Neuronal stem cell (in vitro differentiated cells): ENCODE results near the gene CLDN24.

Experiments used
- DNase-seq: peaks from one replicate; pipeline ENCODE4 v3.0.0-alpha.2; 2013; ENCODE audit warnings: low spot score
- H2AFZ ChIP-seq: one replicate; pipeline ENCODE4 v1.6.1; 2013; ENCODE audit warnings: mild to moderate bottlenecking, low read length, inconsistent platforms
- H2AK5ac ChIP-seq: 2 replicates; pipeline ENCODE4 v1.6.1; 2013; ENCODE audit warnings: low read depth, mild to moderate bottlenecking, inconsistent platforms, low read length, moderate library complexity, mixed read lengths
- H2BK120ac ChIP-seq: 2 replicates; pipeline ENCODE4 v1.6.1; 2013; ENCODE audit warnings: low read depth, mild to moderate bottlenecking, inconsistent platforms, low read length, moderate library complexity, mixed read lengths
- H2BK12ac ChIP-seq: one replicate; pipeline ENCODE4 v1.6.1; 2013; ENCODE audit warnings: low read length, inconsistent platforms
- H2BK15ac ChIP-seq: 2 replicates; pipeline ENCODE4 v1.6.1; 2013; ENCODE audit warnings: mild to moderate bottlenecking, low read length, inconsistent platforms, mixed read lengths
- H2BK5ac ChIP-seq: one replicate; pipeline ENCODE4 v1.6.1; 2013; ENCODE audit warnings: inconsistent platforms, mild to moderate bottlenecking, low read length, moderate library complexity
- H3K14ac ChIP-seq: one replicate; pipeline ENCODE4 v1.6.1; 2013; ENCODE audit warnings: low read length, inconsistent platforms
- H3K18ac ChIP-seq: 2 replicates; pipeline ENCODE4 v1.6.1; 2013; ENCODE audit warnings: low read length, inconsistent platforms
- H3K23ac ChIP-seq: 2 replicates; pipeline ENCODE4 v1.6.1; 2013; ENCODE audit warnings: low read depth, mild to moderate bottlenecking, mixed read lengths, low read length, inconsistent platforms; ENCODE audit not compliant: poor library complexity
- H3K27ac ChIP-seq: replicated peaks from 3 replicates; pipeline ENCODE4 v1.5.1; 2013; ENCODE audit warnings: low read length, inconsistent platforms
- H3K27me3 ChIP-seq, 3 experiments: 2 replicates each; pipeline ENCODE4 v1.6.1; 2013; ENCODE audit warnings: low read length in 3 of 3, mild to moderate bottlenecking in 2 of 3, inconsistent platforms in 1 of 3, low read depth in 1 of 3, mixed read lengths in 1 of 3, moderate library complexity in 1 of 3; ENCODE audit not compliant: control insufficient read depth in 3 of 3, insufficient read depth in 3 of 3
- H3K36me3 ChIP-seq, 2 donors: replicated peaks in 1 of 2; 2 replicates each; pipeline ENCODE4 v1.6.1; 2013; ENCODE audit warnings: low read length in 2 of 2; ENCODE audit not compliant: control insufficient read depth in 2 of 2, insufficient read depth in 2 of 2
- H3K4ac ChIP-seq: 2 replicates; pipeline ENCODE4 v1.6.1; 2013; ENCODE audit warnings: inconsistent platforms, mild to moderate bottlenecking, low read length, moderate library complexity
- H3K4me1 ChIP-seq, 2 donors: 1 replicate in 1 of 2; 2 replicates in 1 of 2; pipeline ENCODE4 v1.6.1; 2013; ENCODE audit warnings: low read length in 2 of 2, low read depth in 1 of 2; ENCODE audit not compliant: control insufficient read depth in 2 of 2, insufficient read depth in 1 of 2
- H3K4me2 ChIP-seq: one replicate; pipeline ENCODE4 v1.6.1; 2013; ENCODE audit warnings: mild to moderate bottlenecking, low read length, inconsistent platforms; ENCODE audit not compliant: insufficient read depth, poor library complexity, severe bottlenecking
- H3K4me3 ChIP-seq, 2 donors: 2 replicates each; pipeline ENCODE4 v1.5.1; 2013; ENCODE audit warnings: low read length in 2 of 2, mild to moderate bottlenecking in 2 of 2, inconsistent platforms in 1 of 2, moderate library complexity in 1 of 2
- H3K79me1 ChIP-seq: one replicate; pipeline ENCODE4 v1.6.1; 2013; ENCODE audit warnings: low read depth, mild to moderate bottlenecking, inconsistent platforms, low read length, moderate library complexity
- H3K9ac ChIP-seq: one replicate; pipeline ENCODE4 v1.6.1; 2013; ENCODE audit warnings: mild to moderate bottlenecking, low read depth, low read length, inconsistent platforms; ENCODE audit not compliant: poor library complexity
- H3K9me3 ChIP-seq, 2 donors: replicated peaks in 1 of 2; 2 replicates each; pipeline versions ENCODE3 to v1.6.1; 2013; ENCODE audit warnings: low read length in 2 of 2, mild to moderate bottlenecking in 2 of 2, inconsistent platforms in 1 of 2, low read depth in 1 of 2, mixed read lengths in 1 of 2, moderate library complexity in 1 of 2; ENCODE audit not compliant: control insufficient read depth in 2 of 2, insufficient read depth in 1 of 2
- H4K8ac ChIP-seq: one replicate; pipeline ENCODE4 v1.6.1; 2013; ENCODE audit warnings: low read depth, mild to moderate bottlenecking, inconsistent platforms, low read length, moderate library complexity
- H4K91ac ChIP-seq: one replicate; pipeline ENCODE4 v1.6.1; 2013; ENCODE audit warnings: low read length, low read depth, mild to moderate bottlenecking, inconsistent platforms; ENCODE audit not compliant: poor library complexity
- WGBS, 2 donors: extraction: QIAGEN DNeasy Blood & Tissue Kit; methylation state at CpG; one replicate each; pipeline ENCODE4 v1.1.7; 2013; ENCODE audit warnings: missing lambda C conversion rate in 2 of 2, mixed read lengths in 1 of 2; ENCODE audit not compliant: insufficient read length in 2 of 2, insufficient replicate concordance in 1 of 2; ENCODE audit errors: extremely low coverage in 2 of 2; 5-methylcytosine and 5-hydroxymethylcytosine counted together

The CLDN24 gene

DNA sequence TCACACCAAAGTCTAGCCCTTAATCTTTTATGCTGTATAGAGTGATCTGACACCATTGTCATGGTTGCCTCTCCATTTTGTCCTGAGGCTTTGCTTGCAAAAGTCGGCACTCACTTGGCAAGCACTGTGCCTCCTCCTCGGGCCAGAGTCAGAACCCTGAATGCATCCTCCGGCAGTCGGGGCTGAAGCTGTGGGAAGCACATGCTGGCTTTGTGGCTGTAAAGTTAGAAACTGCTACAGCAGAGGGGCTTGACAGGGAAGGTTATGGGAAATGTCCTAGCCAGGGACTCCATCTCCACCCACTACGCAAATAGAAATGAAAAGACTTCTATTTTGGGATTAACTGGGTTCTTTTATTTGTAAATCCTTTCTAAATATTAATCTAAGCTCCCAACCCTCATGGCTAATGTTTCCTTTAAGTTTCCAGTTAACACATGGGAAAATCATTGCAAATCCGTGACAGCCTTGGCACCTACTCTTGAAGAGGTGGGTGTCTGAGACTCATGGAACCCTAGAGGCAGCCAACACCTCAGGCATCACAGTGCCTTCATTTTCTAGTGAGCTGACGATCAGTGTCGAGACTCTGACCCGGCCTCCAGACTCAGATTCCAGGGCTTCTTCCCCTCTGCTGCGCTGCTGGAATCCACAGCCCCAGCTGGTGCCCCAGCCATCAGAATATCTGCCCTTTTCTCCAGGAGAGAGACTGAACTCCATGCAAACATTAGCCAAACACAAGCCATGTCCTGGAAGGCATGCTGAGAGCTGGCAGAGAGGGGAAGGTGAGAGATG is 7.9 kb upstream of the CLDN24 start:
- H3K4ac ChIP-seq = no peak overlapping the region
- no peak for DNase-seq
- no peak overlapping the region for H2BK12ac ChIP-seq
- WGBS, 2 donors = no CpG with 5 or more reads among the region's 10 CpGs
- H3K9ac ChIP-seq = no peak overlapping the region
- H2AK5ac ChIP-seq = no peak overlapping the region
- H3K4me3 ChIP-seq = no peak overlapping the region
- no peak overlapping the region for H2BK15ac ChIP-seq
- H3K4me2 ChIP-seq = no peak overlapping the region
- H3K36me3 ChIP-seq = no peaks in the 10 kb centered on the region
- H2AFZ ChIP-seq = no peak overlapping the region
- H3K18ac ChIP-seq = no peak overlapping the region
- no peak overlapping the region for H3K23ac ChIP-seq
- H3K9me3 ChIP-seq = peaks cover 2 to 3% of the 10 kb centered on the region in 2 donors
- H3K14ac ChIP-seq = no peak overlapping the region
- H3K27me3 ChIP-seq = no peaks in the 10 kb centered on the region
- H3K27ac ChIP-seq = peak overlapping the region; percentile 31
- no peak overlapping the region for H2BK120ac ChIP-seq
- no peak overlapping the region for H4K91ac ChIP-seq
- no peaks in the 10 kb centered on the region for H3K4me1 ChIP-seq
- H4K8ac ChIP-seq = no peak overlapping the region
- H2BK5ac ChIP-seq = no peak overlapping the region
- H3K79me1 ChIP-seq = no peaks in the 10 kb centered on the region

DNA sequence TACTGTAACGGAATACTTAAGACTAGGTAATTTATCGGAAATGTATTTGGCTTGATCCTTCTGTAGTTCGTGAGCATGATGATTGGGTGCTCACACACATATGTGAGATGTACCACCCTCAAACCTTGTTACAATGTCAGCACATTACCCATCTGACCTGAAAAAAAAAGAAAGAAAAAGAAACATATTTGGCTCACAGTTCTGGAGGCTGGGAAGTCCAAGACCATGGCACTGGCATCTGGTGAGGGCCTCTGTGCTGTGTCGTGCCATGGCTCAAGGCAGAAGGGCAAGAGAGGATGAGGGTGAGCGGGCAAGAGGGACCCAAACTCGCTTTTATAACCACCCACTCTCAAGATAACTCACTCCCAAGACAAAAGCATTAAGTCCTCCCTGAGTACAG is 7.0 kb upstream of the CLDN24 start:
- Histone ChIP-seq H2AFZ (no peak overlapping the region), H3K23ac (no peak overlapping the region), H4K8ac (no peak overlapping the region), H3K4me3 (no peak overlapping the region), H3K27me3 (no peaks in the 10 kb centered on the region), H2BK12ac (no peak overlapping the region), H3K4me2 (no peak overlapping the region), H4K91ac (no peak overlapping the region), H3K9ac (no peak overlapping the region), H2BK5ac (no peak overlapping the region), H3K18ac (no peak overlapping the region), H3K4ac (no peak overlapping the region), H3K14ac (no peak overlapping the region), H3K36me3 (no peaks in the 10 kb centered on the region), H2AK5ac (no peak overlapping the region), H3K9me3 (peaks cover 2 to 3% of the 10 kb centered on the region in 2 donors), H3K4me1 (no peaks in the 10 kb centered on the region), H2BK15ac (no peak overlapping the region), H3K79me1 (no peaks in the 10 kb centered on the region), H2BK120ac (no peak overlapping the region), H3K27ac (no peak overlapping the region)
- WGBS, 2 donors = no CpG with 5 or more reads among the region's 6 CpGs
- no peak for DNase-seq

DNA sequence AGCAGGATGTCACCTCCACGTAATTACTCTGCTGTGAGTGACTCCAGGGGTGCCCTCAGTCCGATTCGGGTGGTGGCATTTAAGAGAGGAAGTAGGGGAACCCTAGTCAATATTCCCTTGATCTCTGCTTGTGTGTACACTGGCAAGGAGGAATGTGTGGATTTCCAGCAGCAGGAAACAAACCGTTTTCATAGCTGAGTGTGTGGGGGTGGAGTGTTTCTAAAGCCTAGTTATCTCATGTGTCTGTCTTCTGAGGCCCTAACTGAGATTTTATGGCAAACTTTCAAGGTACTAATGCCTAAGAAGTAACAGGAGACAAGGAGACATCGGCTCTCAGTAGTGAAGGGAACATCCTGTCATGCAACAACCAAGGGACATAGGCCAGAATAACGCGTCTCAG is 6.6 kb upstream of the CLDN24 start:
- WGBS, 2 donors = no CpG with 5 or more reads among the region's 7 CpGs
- H4K8ac ChIP-seq = no peak overlapping the region
- no peaks in the 10 kb centered on the region for H3K4me1 ChIP-seq
- no peak overlapping the region for H3K4me3 ChIP-seq
- no peak overlapping the region for H3K4ac ChIP-seq
- H3K9ac ChIP-seq = no peak overlapping the region
- no peak for DNase-seq
- no peak overlapping the region for H4K91ac ChIP-seq
- H2AFZ ChIP-seq = no peak overlapping the region
- peaks cover 2 to 3% of the 10 kb centered on the region in 2 donors for H3K9me3 ChIP-seq
- no peaks in the 10 kb centered on the region for H3K36me3 ChIP-seq
- no peaks in the 10 kb centered on the region for H3K27me3 ChIP-seq
- no peak overlapping the region for H3K4me2 ChIP-seq
- no peak overlapping the region for H2BK120ac ChIP-seq
- H2BK12ac ChIP-seq = no peak overlapping the region
- no peaks in the 10 kb centered on the region for H3K79me1 ChIP-seq
- no peak overlapping the region for H2BK15ac ChIP-seq
- no peak overlapping the region for H3K18ac ChIP-seq
- H3K27ac ChIP-seq = no peak overlapping the region
- H3K23ac ChIP-seq = no peak overlapping the region
- no peak overlapping the region for H2BK5ac ChIP-seq
- H3K14ac ChIP-seq = no peak overlapping the region
- no peak overlapping the region for H2AK5ac ChIP-seq

DNA sequence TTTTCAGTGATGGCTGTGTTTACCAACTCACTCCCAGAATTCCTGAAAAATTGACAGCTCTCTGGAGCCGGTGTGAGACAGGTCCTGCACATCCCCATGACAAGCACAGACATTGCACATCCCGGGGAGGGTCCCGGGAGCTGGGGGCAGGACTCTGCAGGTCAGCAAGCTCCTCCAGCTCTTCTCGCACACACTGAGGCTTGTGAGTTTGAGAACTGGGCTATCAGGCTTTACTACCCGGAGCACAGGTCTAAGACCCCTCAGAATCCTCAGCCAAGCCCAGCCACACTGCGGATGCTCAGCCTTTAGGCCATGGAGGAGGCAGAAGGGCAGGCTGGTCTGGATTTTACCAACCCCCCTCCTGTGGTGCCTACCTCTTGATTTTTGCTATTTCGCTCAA is 5.6 kb upstream of the CLDN24 start:
- no peak for DNase-seq
- Histone ChIP-seq H4K91ac (no peak overlapping the region), H3K4me2 (no peak overlapping the region), H3K18ac (no peak overlapping the region), H3K4ac (no peak overlapping the region), H3K14ac (no peak overlapping the region), H3K36me3 (no peaks in the 10 kb centered on the region), H2AK5ac (no peak overlapping the region), H2BK120ac (no peak overlapping the region), H3K9me3 (peaks cover 2 to 3% of the 10 kb centered on the region in 2 donors), H3K23ac (no peak overlapping the region), H2AFZ (no peak overlapping the region), H3K4me1 (peaks cover 0 to 6% of the 10 kb centered on the region in 2 donors), H3K9ac (no peak overlapping the region), H3K27me3 (no peaks in the 10 kb centered on the region), H3K79me1 (no peaks in the 10 kb centered on the region), H3K27ac (no peak overlapping the region), H2BK15ac (no peak overlapping the region), H2BK12ac (no peak overlapping the region), H4K8ac (no peak overlapping the region), H2BK5ac (no peak overlapping the region), H3K4me3 (no peak overlapping the region)
- no CpG with 5 or more reads among the region's 7 CpGs for WGBS, 2 donors
